Fibroblast of skin of back (primary cell): ENCODE results near the gene EED.
"Not testable (repeated sequence)": the region's sequence is repeated elsewhere in the genome, so short reads cannot be mapped to it uniquely, and the experiment has no call there.

ENCODE experiments used
- DNase-seq: peaks from one replicate; pipeline ENCODE4 v3.0.0-alpha.2; 2013

The EED gene

GRCh38 chr11:86292912-86293616 lies 48.5 kb downstream of the EED start:
- DNase-seq = no peak

DNA sequence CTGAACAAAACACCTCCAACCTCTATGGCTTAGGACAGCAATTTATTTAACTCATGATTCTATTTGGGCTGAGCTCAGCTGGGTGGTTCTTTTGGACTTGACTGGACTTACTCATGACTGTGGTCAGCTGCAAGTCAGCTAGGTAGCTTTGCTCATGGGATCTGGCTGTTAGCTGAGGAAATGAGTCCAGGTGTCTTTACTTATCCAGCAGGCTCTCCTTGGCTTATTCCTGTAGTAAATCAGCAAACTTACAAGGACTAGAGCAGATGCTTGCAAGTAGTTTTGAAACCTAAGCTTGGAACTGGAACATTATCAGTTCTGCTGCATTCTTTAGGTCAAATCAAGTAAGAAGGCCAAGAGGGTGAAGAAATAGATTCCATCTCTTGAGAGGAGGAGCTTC lies 49.5 kb downstream of the EED start:
- no peak for DNase-seq

DNA sequence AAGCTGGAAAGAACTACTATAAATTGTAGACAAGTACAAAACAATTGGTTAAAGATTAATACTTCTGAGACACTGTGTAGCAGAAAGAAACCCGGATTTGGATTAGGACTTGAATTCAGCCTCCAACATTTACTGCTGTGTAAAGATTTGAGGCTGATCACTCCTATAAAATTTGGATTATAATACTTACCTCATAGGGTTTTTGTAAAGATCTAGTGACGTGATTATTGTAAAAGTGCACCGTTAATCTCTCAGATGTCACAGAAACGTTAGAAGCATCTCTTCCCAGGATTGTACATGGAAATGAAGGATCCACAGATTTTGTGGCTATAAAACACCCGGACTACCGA lies 57.2 kb downstream of the EED start:
- no peak for DNase-seq

- peak; percentile 99 for DNase-seq
Measured at GRCh38 chr11:86302092-86302793, 57.7 kb downstream of the EED start, which contains the start of gene HIKESHI. HIKESHI (plus strand) TSS chr11:86302240; CDS start chr11:86302449, 209 bp downstream.

GRCh38 chr11:86303257-86303656 lies 58.7 kb downstream of the EED start:
- DNase-seq = peak; percentile 37

DNA sequence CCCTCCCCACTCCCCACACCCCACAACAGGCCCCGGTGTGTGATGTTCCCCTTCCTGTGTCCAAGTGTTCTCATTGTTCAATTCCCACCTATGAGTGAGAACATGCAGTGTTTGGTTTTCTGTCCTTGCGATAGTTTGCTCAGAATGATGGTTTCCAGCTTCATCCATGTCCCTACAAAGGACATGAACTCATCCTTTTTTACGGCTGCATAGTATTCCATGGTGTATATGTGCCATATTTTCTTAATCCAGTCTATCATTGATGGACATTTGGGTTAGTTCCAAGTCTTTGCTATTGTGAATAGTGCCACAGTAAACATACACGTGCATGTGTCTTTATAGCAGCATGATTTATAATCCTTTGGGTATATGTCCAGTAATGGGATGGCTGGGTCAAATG lies 64.2 kb downstream of the EED start:
- DNase-seq = not testable (repeated sequence)

DNA sequence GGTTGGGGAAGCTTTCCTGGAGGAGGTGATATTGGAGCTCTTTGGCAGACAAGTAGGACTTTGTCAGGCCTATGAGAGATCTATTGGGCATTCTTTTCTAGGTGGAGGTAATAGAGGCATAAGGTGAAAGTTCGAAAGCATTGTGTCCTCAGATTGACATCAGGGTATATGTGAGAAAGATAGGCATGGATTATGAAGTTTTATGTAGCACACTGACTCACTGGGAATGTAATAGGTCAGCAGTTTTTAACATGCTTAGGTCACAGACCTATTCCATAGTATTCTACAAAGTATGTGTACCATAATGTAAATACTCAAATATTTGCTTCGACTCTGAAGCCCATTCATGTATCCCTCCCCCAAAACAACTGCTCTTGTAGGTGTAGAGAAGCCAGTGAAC lies 69.2 kb downstream of the EED start:
- no peak for DNase-seq

DNA sequence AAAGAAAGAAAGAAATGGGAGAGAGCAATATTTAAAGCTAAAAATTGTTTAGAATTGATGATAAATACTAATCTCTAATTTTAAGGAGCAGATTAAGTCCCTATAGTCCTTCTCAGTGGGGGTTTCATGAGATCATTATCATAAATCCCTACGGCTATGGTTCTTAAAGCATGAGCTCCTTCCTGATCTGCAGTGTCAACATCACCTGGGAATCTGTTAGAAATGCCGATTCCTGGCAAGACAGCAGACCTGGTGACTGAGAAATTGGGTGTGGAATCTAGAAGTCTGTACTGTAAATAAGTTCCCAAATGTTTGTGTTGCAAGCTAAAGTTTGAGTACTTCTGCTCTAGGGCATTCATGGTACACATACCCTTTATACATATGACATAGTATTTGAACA lies 70.1 kb downstream of the EED start:
- no peak for DNase-seq
